ENCODE measurements around the gene MKLN1. TPM values are rescaled to one million over a fixed set of nuclear protein-coding genes. Genes with fewer than 3 reads are reported as not detected.
A peak's percentile ranks its signal among the peaks of the same experiment; 100 is the strongest.

The MKLN1 gene
- polyA plus RNA-seq, 1 of the 3 experiments (the other 2 are of a cell fraction) = 11.0 TPM

DNA sequence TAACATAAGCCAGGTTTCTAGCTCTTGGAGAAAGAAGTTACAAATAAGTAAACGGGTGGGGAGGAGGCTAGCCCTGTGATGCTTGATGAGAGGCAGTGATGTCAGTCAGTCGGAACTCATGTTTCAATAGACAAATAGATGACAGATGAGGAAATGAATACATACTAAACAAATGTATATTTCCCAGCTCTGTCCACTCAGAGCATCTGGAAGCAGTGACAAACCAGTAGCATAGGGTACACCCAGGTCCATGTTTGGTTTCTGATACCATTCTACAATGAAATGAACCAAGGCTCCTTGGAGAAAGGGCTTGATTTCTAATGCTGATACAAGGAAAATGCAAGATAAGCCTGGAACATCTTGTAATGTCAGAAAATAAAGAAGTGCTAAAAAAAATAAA, 198.1 kb downstream of the MKLN1 start:
- H3K36me3 ChIP-seq (replicated peaks in 1 of 2; ENCODE audit: control insufficient read depth in 1 of 2, insufficient read depth in 2 of 2, low read length in 1 of 2) = peaks cover 0 to 3% of the 10 kb centered on the region in 2 experiments
- TF ChIP-seq POLR2AphosphoS5 (IDR thresholded peaks at IDR 0.05; ENCODE audit: low read depth, low read length) = no peak
- peaks cover 98% of the 10 kb centered on the region for H4K20me1 ChIP-seq (ENCODE audit: insufficient read depth)
- peaks cover 99% of the 10 kb centered on the region for H3K79me2 ChIP-seq (ENCODE audit: insufficient read depth)
- ChIA-PET POLR2A (no interaction called here), CTCF (interaction anchor here (1.7 kb wide), 1 partner anchor 12 kb away, joined by 15 read pairs; no protein-coding TSS in a partner anchor)
- peak overlapping the region in 1 of 2 experiments; percentile 18; a peak in 2 of 4 replicates for H3K27ac ChIP-seq (ENCODE audit: low read depth in 2 of 2, low read length in 1 of 2)
- H3K4me3 ChIP-seq (ENCODE audit: low read depth in 2 of 2, low read length in 1 of 2) = no peak overlapping the region
- H3F3A ChIP-seq (replicated peaks; ENCODE audit: insufficient read depth) = peaks cover 68% of the 10 kb centered on the region
- no peaks in the 10 kb centered on the region for H3K9me2 ChIP-seq
- no peaks in the 10 kb centered on the region for H3K27me3 ChIP-seq (ENCODE audit: insufficient read depth)
- no peak overlapping the region for H3K9ac ChIP-seq
- 79% methylated on average over 2 of the region's 2 CpGs for WGBS (ENCODE audit: low lambda C conversion rate)
- no peak overlapping the region for H2AFZ ChIP-seq (ENCODE audit: low read depth)
- H3K4me2 ChIP-seq = no peak overlapping the region
- no peak for DNase-seq
- no peaks in the 10 kb centered on the region for H3K9me3 ChIP-seq
- H3K4me1 ChIP-seq (ENCODE audit: control insufficient read depth in 1 of 2, insufficient read depth in 2 of 2, low read depth in 1 of 2, low read length in 1 of 2) = no peaks in the 10 kb centered on the region; a peak in 1 of 4 replicates

DNA sequence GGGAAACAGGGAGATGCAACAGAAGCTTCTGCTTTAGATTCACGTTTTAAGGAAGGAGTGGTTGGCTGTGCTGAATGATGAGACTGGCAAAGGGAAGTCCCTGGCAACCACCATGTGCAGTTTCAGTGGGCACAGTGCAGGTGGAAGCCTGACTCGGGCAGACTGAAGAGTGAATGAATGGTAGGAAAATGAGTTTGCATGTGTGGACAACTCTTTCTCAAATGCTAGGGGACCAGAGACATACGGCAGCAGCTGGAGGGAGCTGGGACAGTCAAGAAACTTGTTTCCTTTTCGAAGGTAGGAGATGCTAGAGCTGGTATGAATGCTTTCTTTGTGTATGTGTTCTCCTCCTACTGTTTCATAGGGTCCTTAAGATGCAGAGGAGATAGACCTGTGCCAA, 199.8 kb downstream of the MKLN1 start:
- Histone ChIP-seq H3K4me3 (ENCODE audit: low read depth in 2 of 2, low read length in 1 of 2) (no peak overlapping the region), H2AFZ (ENCODE audit: low read depth) (no peak overlapping the region), H3K79me2 (ENCODE audit: insufficient read depth) (peaks cover 99% of the 10 kb centered on the region), H3K36me3 (replicated peaks in 1 of 2; ENCODE audit: control insufficient read depth in 1 of 2, insufficient read depth in 2 of 2, low read length in 1 of 2) (peaks cover 0 to 10% of the 10 kb centered on the region in 2 experiments), H3K9ac (no peak overlapping the region), H3K4me1 (ENCODE audit: control insufficient read depth in 1 of 2, insufficient read depth in 2 of 2, low read depth in 1 of 2, low read length in 1 of 2) (no peaks in the 10 kb centered on the region), H3K9me3 (no peaks in the 10 kb centered on the region), H4K20me1 (ENCODE audit: insufficient read depth) (peaks cover 92% of the 10 kb centered on the region), H3F3A (replicated peaks; ENCODE audit: insufficient read depth) (peaks cover 63% of the 10 kb centered on the region), H3K9me2 (no peaks in the 10 kb centered on the region), H3K4me2 (no peak overlapping the region), H3K27me3 (ENCODE audit: insufficient read depth) (no peaks in the 10 kb centered on the region), H3K27ac (ENCODE audit: low read depth in 2 of 2, low read length in 1 of 2) (no peak overlapping the region)
- ChIA-PET CTCF (interaction anchor here (0.8 to 2.7 kb wide), 6 partner anchors 12 to 128 kb away, joined by 3 to 19 read pairs (median 3); no protein-coding TSS in a partner anchor), POLR2A (interaction anchor here (0.7 kb wide), 1 partner anchor 21 kb away, joined by 3 read pairs; no protein-coding TSS in a partner anchor)
- WGBS (ENCODE audit: low lambda C conversion rate) = 60% methylated on average over 4 of the region's 4 CpGs
- no peak for DNase-seq
- TF ChIP-seq EZH2phosphoT487 (IDR thresholded peaks at IDR 0.05; ENCODE audit: borderline replicate concordance, low read depth) = no peak
- no peak for TF ChIP-seq IRF3 (IDR thresholded peaks at IDR 0.05; ENCODE audit: low read depth, low read length)
- TF ChIP-seq MEF2A (IDR thresholded peaks at IDR 0.05; ENCODE audit: borderline replicate concordance, low read depth) = no peak
- TF ChIP-seq TAF1 (IDR thresholded peaks at IDR 0.05; ENCODE audit: borderline replicate concordance, low read depth, low read length) = no peak
- no peak for TF ChIP-seq FOXJ3 (CRISPR knock-in tag; IDR thresholded peaks at IDR 0.05)
- TF ChIP-seq NFIC (IDR thresholded peaks at IDR 0.05; ENCODE audit: borderline replicate concordance) = no peak
- no peak for TF ChIP-seq RFX5 (IDR thresholded peaks at IDR 0.05; ENCODE audit: low read length)
- TF ChIP-seq FOSL2 (IDR thresholded peaks at IDR 0.05; ENCODE audit: borderline replicate concordance, low read depth) = no peak
- no peak for TF ChIP-seq YY1 (IDR thresholded peaks at IDR 0.05; ENCODE audit: low read depth)
- no peak for TF ChIP-seq SIN3A (IDR thresholded peaks at IDR 0.05; ENCODE audit: borderline replicate concordance, low read depth, low read length)
- TF ChIP-seq, protein P1, sequence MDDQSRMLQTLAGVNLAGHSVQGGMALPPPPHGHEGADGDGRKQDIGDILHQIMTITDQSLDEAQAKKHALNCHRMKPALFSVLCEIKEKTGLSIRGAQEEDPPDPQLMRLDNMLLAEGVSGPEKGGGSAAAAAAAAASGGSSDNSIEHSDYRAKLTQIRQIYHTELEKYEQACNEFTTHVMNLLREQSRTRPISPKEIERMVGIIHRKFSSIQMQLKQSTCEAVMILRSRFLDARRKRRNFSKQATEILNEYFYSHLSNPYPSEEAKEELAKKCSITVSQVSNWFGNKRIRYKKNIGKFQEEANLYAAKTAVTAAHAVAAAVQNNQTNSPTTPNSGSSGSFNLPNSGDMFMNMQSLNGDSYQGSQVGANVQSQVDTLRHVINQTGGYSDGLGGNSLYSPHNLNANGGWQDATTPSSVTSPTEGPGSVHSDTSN (IDR thresholded peaks at IDR 0.05) = no peak
- TF ChIP-seq, protein P2, sequence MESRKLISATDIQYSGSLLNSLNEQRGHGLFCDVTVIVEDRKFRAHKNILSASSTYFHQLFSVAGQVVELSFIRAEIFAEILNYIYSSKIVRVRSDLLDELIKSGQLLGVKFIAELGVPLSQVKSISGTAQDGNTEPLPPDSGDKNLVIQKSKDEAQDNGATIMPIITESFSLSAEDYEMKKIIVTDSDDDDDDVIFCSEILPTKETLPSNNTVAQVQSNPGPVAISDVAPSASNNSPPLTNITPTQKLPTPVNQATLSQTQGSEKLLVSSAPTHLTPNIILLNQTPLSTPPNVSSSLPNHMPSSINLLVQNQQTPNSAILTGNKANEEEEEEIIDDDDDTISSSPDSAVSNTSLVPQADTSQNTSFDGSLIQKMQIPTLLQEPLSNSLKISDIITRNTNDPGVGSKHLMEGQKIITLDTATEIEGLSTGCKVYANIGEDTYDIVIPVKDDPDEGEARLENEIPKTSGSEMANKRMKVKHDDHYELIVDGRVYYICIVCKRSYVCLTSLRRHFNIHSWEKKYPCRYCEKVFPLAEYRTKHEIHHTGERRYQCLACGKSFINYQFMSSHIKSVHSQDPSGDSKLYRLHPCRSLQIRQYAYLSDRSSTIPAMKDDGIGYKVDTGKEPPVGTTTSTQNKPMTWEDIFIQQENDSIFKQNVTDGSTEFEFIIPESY (IDR thresholded peaks at IDR 0.05; ENCODE audit: borderline replicate concordance, low read depth) = no peak
- TF ChIP-seq GABPA (IDR thresholded peaks at IDR 0.05; ENCODE audit: low read depth) = no peak
- TF ChIP-seq MAX (IDR thresholded peaks at IDR 0.05; ENCODE audit: low read depth) = no peak
- no peak for TF ChIP-seq EP300 (IDR thresholded peaks at IDR 0.05; ENCODE audit: borderline replicate concordance in 1 of 2, low read depth in 1 of 2, low read length in 1 of 2)
- TF ChIP-seq TEAD4 (IDR thresholded peaks at IDR 0.05; ENCODE audit: borderline replicate concordance, insufficient read depth) = no peak
- no peak for TF ChIP-seq RAD21 (IDR thresholded peaks at IDR 0.05; ENCODE audit: low read length)
- TF ChIP-seq, protein P3, sequence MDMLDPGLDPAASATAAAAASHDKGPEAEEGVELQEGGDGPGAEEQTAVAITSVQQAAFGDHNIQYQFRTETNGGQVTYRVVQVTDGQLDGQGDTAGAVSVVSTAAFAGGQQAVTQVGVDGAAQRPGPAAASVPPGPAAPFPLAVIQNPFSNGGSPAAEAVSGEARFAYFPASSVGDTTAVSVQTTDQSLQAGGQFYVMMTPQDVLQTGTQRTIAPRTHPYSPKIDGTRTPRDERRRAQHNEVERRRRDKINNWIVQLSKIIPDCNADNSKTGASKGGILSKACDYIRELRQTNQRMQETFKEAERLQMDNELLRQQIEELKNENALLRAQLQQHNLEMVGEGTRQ (IDR thresholded peaks at IDR 0.05; ENCODE audit: borderline replicate concordance, low read depth, low read length) = no peak
- TF ChIP-seq FOXM1 (IDR thresholded peaks at IDR 0.05; ENCODE audit: low read depth) = no peak
- TF ChIP-seq USF1 (IDR thresholded peaks at IDR 0.05; ENCODE audit: borderline replicate concordance, low read depth) = no peak

Data from SK-N-SH (cell line).